Fibroblast of villous mesenchyme (primary cell): ENCODE measurements around the gene ADAMTS17. TPM values are rescaled to one million over a fixed set of nuclear protein-coding genes. Genes with fewer than 3 reads are reported as not detected.
A peak's percentile ranks its signal among the peaks of the same experiment; 100 is the strongest.

Experiments used
- DNase-seq: peaks from one replicate; pipeline ENCODE4 v3.0.0-alpha.2; 2010; ENCODE audit warnings: low read depth
- H3K4me3 ChIP-seq: 2 replicates; pipeline ENCODE4 v1.5.1; 2011; ENCODE audit warnings: low read depth, mild to moderate bottlenecking, low read length
- total RNA-seq: library from RNA; depleted of rRNA; stranded (reverse); fragments of >200 nt; gene quantifications from 2 replicates; pipeline ENCODE4 v1.2.3, GENCODE V29; 2012
- TF ChIP-seq, protein P1 (sequence below): IDR thresholded peaks from 2 replicates; pipeline ENCODE4 v1.5.1; 2012; ENCODE audit warnings: low read depth, mild to moderate bottlenecking, low read length; ENCODE audit not compliant: insufficient read depth

The ADAMTS17 gene
- total RNA-seq, 1 donor, result under 0.01 TPM

DNA sequence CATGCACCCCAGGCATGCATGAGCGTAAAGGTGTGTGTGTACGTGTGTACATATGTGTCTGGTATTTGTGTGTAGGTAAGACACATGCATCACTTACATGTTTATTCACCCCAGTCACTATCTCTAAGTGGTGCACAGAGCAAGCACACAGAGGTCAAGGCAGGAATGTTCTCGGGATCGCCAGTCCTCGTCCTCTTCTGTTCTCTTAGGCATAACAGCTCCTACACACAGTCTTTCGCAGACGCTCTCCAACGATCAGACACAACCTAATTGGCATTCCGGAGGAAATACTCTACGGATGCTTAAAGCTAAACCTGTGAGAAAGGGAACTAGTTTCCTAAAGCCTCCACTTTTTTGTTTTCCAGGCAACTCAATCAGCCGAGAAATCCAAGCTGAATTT is 95.9 kb downstream of the ADAMTS17 start:
- no peak for DNase-seq
- no peak overlapping the region for H3K4me3 ChIP-seq
- TF ChIP-seq, protein P1, sequence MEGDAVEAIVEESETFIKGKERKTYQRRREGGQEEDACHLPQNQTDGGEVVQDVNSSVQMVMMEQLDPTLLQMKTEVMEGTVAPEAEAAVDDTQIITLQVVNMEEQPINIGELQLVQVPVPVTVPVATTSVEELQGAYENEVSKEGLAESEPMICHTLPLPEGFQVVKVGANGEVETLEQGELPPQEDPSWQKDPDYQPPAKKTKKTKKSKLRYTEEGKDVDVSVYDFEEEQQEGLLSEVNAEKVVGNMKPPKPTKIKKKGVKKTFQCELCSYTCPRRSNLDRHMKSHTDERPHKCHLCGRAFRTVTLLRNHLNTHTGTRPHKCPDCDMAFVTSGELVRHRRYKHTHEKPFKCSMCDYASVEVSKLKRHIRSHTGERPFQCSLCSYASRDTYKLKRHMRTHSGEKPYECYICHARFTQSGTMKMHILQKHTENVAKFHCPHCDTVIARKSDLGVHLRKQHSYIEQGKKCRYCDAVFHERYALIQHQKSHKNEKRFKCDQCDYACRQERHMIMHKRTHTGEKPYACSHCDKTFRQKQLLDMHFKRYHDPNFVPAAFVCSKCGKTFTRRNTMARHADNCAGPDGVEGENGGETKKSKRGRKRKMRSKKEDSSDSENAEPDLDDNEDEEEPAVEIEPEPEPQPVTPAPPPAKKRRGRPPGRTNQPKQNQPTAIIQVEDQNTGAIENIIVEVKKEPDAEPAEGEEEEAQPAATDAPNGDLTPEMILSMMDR, result no peak

DNA sequence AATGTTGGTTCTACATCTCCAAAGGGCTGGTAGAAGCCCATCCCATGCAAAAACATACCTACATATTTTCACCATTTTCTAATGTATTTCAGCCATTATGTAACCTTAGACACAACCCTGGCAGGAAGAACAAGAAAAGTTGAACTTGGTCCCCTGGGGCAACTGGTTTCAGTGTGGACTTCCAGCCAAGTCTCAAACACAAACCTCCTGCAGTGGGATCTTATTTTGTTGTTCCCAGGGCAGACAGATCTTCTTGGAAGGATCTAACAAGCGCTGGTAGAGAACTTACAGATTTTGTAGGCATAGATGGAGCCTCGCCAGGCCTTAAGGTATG is 96.3 kb downstream of the ADAMTS17 start:
- peak; percentile 23 for DNase-seq
- TF ChIP-seq, protein P1, result no peak
- no peak overlapping the region for H3K4me3 ChIP-seq

DNA sequence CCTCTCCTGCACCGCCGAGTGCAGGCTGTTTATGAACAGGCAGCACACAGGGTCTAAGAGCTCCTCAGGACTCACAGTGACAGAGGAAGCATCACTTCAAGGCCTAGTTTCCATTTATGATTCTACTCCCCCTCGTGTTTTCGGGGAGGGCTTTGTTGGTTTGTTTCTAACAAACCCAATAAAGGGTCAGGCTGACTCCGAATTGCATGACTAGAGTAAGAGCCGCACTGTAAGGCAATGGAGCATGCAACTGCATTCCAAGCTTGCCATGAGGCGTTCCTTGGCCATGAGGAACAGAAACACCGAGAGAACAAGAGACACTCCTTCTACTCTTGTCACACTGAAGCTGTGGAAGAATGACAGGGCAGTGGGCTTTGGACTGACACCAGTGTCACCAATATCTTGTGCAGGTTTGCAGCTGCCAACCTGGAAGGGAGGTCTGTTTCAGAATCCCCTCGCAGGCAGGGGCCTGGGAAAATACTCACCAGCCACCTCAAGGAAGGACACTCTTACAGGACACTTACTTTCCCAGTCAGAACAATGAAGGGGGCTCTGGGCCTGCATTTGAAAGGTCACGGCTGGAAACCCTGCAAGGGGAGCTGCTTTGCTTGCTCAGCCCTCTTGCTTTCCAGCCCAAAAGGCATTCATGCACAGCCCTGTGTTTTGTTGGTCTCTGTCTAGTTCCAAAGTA is 96.8 kb downstream of the ADAMTS17 start:
- TF ChIP-seq, protein P1, result no peak
- no peak for DNase-seq
- H3K4me3 ChIP-seq, result no peak overlapping the region

DNA sequence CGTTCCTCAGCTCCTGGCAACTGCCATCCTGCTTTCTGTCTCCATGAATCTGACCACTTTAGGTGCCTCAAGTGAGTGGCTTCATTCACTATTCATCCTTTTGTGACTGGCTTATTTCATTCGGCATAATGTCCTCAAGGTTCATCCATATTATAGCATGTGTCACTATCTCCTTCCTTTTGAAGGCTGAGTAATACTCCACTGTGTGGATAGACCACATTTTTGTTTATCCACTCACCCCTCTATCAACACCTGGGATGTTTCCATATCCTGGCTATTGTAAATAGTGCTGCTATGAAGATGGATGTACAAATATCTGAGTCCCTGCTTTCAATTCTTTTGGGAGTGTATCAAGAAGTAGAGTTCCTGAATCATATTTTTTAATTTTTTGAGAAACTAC is 98.8 kb downstream of the ADAMTS17 start:
- H3K4me3 ChIP-seq, result no peak overlapping the region
- DNase-seq, result no peak
- TF ChIP-seq, protein P1, result no peak

DNA sequence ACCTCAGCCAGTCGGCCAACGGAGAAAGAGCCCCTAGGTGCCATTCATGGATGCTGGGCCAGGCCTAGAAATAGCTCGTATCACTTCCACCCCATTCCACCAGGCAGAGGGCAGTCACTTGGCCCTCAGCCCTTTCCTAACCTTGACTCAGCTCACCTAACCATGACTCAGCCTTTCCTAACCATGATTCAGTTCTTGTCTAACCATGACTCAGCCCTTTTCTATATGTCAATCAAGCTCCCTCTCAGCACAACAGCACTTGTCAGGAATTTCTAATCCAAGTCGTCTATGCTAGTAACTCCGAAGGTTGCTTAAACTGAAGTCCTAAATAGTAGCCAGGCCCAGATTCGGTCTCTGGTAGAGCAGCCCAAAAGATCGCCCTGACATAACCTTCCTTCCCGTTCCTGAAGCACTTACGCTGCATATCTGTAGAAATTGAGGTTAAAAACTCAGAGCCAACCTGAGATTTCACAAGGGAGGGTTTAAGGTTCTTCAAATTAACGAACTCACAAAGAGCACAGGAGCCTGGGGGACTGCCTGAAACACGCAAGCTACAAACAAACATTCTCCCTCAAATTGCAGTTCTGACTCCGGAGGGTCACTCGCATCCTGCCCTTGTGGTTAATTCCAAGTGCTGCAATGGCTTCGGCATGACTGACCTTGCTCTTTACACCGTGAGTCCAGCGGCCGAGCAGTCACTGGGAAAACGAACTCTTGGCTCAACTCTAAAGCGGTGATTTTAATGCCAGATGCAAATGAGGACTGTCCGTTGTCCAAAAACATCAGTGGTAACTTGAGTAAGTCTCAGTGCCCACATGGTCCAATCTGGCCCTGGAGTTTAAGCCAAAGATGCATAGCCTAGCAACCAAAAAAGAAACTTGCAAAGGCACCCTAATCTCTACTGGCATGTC is 99.9 kb downstream of the ADAMTS17 start:
- TF ChIP-seq, protein P1, result no peak
- no peak overlapping the region for H3K4me3 ChIP-seq
- DNase-seq, result peak; percentile 37

DNA sequence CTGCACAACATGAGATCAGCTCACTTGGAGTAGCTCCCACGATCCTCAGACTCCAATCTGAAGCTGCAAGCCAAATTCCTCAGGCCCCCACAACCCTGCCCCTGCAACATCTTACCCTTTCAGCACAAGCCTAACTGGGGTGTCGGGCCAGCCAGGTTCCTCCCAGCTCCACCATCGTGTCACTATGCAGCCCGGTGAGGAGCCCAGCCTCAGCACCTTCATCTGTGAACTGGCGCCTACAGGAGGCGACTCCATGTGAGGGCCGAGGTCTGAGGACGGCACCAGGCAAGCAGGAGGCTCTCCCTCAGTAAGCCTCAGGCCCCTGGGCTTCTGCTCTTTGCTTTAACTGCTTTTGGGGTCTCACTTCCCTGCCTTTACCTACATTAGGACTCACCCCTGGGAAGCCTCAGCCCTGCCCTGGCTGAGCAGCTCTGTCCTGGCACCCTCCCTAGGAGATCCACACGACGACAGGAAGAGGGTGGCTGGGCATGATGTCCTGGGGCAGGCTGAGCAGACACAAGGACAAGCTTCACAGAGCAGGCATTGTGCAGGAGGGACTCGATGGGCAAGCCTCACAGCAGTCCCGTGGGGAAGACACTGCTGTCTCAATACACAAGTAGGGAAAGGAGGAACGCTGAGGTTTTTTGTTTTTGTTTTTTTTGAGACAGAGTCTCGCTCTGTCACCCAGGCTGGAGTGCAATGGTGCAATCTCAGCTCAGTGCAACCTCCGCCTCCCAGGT is 104.6 kb downstream of the ADAMTS17 start:
- TF ChIP-seq, protein P1, result no peak
- no peak overlapping the region for H3K4me3 ChIP-seq
- no peak for DNase-seq
